M059J (cell line): ENCODE data around the gene IL12B. TPM values are rescaled to one million over a fixed set of nuclear protein-coding genes. Genes with fewer than 3 reads are reported as not detected.
"Not testable (repeated sequence)": the region's sequence is repeated elsewhere in the genome, so short reads cannot be mapped to it uniquely, and the experiment has no call there.

Experiments
- DNase-seq: peaks from one replicate; pipeline ENCODE4 v3.0.0-alpha.2; 2012; ENCODE audit warnings: low read depth
- total RNA-seq: library from RNA; depleted of rRNA; stranded (reverse); fragments of >200 nt; shearing (Covaris generic); gene quantifications from 2 replicates; pipeline ENCODE4 v1.2.3, GENCODE V29; 2014; rRNA removed

Gene IL12B
- total RNA-seq, 1 experiment from 2014 or later = not detected

- DNase-seq = no peak
These were observed 35.4 kb downstream of the IL12B start for GRCh38 chr5:159294921-159295320.

GRCh38 chr5:159290741-159291140, 39.5 kb downstream of the IL12B start:
- DNase-seq = peak; percentile 80

- DNase-seq = peak; percentile 48
These were observed 43.8 kb downstream of the IL12B start for GRCh38 chr5:159286420-159287035.

- no peak for DNase-seq
These were observed 55.6 kb downstream of the IL12B start for GRCh38 chr5:159274676-159275075.

DNA sequence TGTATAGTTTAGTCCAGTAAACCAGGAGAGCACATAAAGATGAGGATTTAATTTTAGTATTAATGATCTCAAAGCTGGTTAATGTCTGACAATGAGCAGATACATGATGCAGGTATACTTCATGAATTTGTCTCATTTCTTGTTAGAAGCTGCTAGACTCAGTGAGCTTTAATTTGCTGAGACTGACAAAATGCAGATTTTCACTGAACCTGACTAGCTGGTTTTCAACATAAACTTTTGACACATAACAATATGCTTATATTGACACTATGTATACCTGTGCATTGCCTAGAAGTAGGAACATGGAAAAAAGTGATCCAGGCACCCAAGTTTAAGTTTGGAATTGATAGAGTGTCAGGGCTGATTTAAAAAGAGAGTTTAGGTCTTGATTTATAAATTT, 56.4 kb downstream of the IL12B start:
- no peak for DNase-seq

GRCh38 chr5:159269723-159270122, 60.6 kb downstream of the IL12B start:
- DNase-seq = no peak

DNA sequence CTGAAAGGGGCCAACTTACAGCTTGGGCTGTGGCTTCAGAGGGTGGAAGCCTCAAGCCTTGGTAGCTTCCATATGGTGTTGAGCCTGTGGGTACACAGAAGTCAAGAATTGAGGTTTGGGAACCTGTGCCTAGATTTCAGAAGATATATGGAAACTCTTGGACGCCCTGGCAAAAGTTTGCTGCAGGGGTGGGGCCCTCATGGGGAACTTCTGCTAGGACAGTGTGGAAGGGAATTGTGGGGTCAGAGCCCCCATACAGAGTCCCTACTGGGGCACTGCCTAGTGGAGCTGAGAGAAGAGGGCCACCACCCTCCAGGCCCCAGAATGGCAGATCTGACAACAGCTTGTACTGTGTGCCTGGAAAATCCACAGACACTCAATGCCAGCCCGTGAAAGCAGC, 63.5 kb downstream of the IL12B start:
- DNase-seq = not testable (repeated sequence)

Other genes with a start within 250 kb of the IL12B start
- gene EBF1, start 230.6 kb downstream of the IL12B start, total RNA-seq = 1.5 and 5.4 TPM in 2 replicates
- gene RNF145, start 120.9 kb downstream of the IL12B start, total RNA-seq = 33.7 and 54.0 TPM in 2 replicates
- 29.9 and 36.4 TPM in 2 replicates for gene UBLCP1, start 67.2 kb downstream of the IL12B start, total RNA-seq